HFF-Myc (cell line): ENCODE data around the gene DACH1.

Source experiments
- DNase-seq: peaks from one replicate; pipeline ENCODE4 v3.0.0-alpha.2; 2011; ENCODE audit warnings: low read depth; ENCODE audit errors: extremely low read depth
- H3K4me3 ChIP-seq: replicated peaks from 2 replicates; pipeline ENCODE4 v1.5.1; 2011; ENCODE audit warnings: low read depth, mild to moderate bottlenecking, control low read depth, low read length
- CTCF ChIP-seq: IDR thresholded peaks from 2 replicates; pipeline ENCODE4 v1.5.1; 2012; ENCODE audit warnings: mild to moderate bottlenecking, low read depth, low read length, control low read depth; ENCODE audit errors: missing control alignments

The DACH1 gene

GRCh38 chr13:71645467-71645866, 221.5 kb downstream of the DACH1 start:
- H3K4me3 ChIP-seq = no peak overlapping the region
- DNase-seq = no peak
- TF ChIP-seq CTCF = no peak

DNA sequence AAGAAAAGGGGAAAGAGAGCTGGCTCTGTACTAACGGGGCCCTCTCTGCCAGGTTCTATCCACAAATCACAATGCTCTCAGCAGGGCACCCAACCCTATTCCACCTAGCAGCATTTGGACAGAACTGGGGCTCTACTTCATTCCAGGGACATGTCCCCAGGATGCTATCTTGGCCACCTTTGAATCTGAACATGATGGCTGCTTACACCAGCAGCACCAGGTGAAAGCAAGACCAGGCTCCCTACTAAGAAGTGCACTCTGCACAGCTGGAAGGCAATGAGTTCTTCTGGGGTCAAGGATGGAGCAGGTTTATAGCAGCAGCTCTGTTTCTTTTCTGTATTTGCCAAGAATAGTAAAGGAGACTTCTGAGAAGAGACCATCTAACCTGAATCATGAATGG, 222.4 kb downstream of the DACH1 start:
- no peak for DNase-seq
- TF ChIP-seq CTCF = no peak
- H3K4me3 ChIP-seq = no peak overlapping the region

DNA sequence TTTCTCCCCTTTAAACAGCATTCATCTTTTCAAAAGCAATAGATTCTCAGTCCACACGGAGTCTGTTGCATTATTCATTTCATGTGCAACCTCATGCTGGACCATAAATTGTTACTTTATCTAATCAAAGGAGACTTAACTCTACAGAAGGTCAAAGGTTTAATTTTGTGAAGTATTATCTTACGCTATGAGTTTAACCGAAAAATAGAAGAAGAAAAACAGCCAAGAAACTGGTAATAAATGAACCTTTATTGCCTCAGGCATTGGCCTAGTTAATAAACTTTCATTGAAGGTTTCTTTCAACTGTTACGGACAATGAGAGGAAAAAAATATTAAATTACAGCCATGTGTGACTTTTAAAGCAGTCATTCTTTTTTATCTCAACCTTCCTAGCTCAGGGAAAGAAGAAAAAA, 223.6 kb downstream of the DACH1 start:
- DNase-seq = no peak
- TF ChIP-seq CTCF = no peak
- H3K4me3 ChIP-seq = no peak overlapping the region

DNA sequence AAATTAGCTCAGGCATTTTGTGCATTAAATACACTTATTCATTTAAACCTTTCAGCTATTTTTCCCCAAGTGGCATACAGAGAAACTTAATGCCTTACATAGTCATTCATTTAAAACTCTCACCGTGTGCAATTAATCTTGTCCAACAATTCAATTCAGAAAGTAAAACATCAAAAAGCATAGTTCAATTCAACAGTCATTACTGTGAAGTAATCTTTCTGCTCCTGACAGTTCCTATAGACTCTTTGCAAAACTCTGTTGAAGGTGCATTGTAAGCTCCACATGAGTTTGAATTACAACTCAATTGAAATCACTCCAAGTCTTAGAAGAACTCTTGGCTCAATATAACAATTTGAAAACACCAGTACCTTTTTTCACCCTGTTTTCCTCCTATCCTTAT, 228.3 kb downstream of the DACH1 start:
- no peak for TF ChIP-seq CTCF
- no peak for DNase-seq

DNA sequence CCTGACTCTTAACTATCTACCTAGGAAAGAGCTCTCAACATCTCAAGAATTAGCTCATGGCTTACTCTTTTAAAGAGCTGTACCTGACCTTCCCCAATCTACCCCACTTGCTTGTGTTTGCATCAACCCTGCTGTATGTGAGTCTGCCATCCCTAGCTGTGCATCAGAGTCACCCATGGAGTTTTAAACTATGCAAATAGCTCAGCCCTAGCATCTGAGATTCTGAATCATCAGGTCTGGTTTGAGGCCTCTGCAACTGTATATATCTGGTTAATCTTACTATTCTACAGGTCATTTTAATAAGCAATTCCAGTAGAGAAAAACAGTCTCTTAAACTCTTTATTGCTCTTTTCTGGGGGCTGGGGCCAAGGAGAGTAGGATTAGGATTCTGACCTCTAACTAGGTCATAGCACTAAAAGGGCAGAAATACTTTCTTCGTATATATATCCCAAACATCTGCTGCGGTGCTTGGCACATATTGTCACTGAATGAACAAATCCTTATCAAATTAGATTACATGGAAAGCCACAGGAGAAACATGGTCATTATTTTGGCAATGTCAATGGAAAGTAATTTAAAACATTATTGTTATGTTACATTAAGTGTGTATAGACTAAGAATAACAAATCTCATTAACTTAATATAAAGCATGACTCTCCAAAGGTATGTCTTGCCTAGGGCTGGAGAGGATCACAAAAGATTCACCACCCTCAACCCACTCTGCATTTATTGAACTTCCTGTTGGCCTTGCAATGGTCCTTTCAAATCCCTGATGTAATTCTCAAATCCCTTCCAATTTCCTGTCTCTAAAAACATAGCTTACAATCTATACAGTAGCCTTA, 232.2 kb downstream of the DACH1 start:
- TF ChIP-seq CTCF = no peak
- no peak overlapping the region for H3K4me3 ChIP-seq
- no peak for DNase-seq

More for the DNA sequence above, 228.3 kb downstream of the DACH1 start:
- no peak overlapping the region for H3K4me3 ChIP-seq

- TF ChIP-seq CTCF = no peak
- DNase-seq = no peak
- no peak overlapping the region for H3K4me3 ChIP-seq
These were observed 232.8 kb downstream of the DACH1 start for GRCh38 chr13:71634182-71634581.
